NCI-H1092 treated with DMSO at 0.1 percent for 48 hours (cell line): ENCODE data around the gene SP140.
"Not testable (repeated sequence)": the region's sequence is repeated elsewhere in the genome, so short reads cannot be mapped to it uniquely, and the experiment has no call there.

Experiments used
- DNase-seq: peaks from one replicate; lab custom pipeline; 2025; lab: John Stamatoyannopoulos, UW

SP140 gene

GRCh38 chr2:230226051-230226551 lies 565 bp downstream of the SP140 start:
- no peak for DNase-seq

DNA sequence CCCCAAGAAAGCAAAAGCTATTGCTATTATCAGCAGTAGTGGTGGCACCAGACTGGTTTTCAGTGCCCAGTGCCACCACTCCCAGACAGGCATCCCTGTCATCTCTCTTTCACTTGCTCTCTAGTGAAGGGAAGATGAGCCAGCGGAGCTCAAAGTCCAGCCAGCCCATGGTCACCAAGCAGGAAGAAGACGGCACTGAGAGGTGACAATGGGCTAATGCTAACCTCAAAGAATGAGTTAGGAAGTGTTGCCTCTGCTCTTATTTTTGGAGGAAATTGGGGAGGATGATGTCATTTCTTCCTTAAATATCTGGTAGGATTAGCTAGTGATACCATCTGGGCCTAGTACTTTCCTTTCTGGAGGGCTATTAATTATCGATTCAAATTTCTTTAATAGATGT lies 1.7 kb downstream of the SP140 start:
- no peak for DNase-seq

- no peak for DNase-seq
Measured at GRCh38 chr2:230230087-230230486, 4.6 kb downstream of the SP140 start.

GRCh38 chr2:230230496-230231200 lies 5.1 kb downstream of the SP140 start:
- DNase-seq, result no peak

- no peak for DNase-seq
Measured at GRCh38 chr2:230231251-230231650, 5.7 kb downstream of the SP140 start.

GRCh38 chr2:230234122-230234722 lies 8.7 kb downstream of the SP140 start:
- no peak for DNase-seq

DNA sequence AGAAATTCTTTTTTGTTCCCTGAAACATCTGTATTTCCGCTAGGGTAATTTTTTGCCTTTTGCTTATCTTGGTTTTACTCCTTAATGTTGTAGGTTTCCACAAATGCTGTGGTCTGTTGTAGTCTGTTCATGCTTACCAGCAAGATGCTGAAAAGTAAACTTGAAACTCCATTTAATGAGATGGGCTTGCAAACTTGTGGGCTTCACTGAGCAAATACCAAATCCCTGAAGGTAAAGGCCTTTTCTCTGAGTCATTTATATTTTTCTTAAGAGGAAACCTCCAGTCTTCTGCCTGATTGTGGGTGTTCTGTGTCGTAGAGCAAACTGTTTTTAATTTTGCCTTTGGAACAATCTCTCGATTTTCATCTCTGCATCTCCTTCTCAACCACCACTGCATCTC lies 9.3 kb downstream of the SP140 start:
- DNase-seq, result no peak

GRCh38 chr2:230244211-230244610 lies 18.7 kb downstream of the SP140 start:
- DNase-seq, result no peak

DNA sequence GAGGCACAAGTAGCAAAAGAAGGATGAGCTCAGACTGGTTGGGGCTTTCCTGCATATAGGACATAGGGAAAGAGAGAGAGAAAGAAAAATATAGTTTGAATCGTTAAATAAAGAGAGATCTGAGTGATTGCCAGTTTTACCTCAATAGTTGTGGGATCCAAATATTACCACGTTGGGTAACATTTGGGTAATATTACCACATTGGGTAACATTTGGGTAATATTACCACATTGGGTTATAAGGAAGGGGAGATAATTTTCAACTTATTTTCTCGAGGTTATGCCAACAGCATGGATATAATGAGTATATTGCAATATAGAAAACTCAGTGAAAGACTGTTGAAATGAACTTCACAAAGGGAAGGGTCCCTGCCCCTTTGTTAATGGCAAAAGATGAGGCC lies 20.7 kb downstream of the SP140 start:
- DNase-seq, result no peak

DNA sequence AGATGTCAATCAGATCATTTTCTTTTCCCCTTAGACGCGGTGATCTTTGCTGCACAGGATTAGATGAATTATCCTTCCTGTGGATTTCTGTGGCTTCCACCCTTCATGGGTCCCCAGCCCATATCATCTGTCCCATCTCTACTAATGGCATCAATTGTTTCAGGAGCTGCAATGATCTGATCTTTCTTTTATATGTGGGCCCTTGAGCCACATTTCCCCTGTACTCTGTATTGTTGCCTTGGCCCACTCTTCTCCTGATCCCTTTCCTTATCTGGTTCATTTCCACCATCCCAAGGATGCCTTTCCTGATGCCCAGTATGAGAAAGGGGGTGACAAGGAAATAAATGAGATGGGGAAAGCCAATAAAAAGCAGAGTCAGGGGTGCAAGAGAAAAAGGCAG lies 24.7 kb downstream of the SP140 start:
- no peak for DNase-seq

DNA sequence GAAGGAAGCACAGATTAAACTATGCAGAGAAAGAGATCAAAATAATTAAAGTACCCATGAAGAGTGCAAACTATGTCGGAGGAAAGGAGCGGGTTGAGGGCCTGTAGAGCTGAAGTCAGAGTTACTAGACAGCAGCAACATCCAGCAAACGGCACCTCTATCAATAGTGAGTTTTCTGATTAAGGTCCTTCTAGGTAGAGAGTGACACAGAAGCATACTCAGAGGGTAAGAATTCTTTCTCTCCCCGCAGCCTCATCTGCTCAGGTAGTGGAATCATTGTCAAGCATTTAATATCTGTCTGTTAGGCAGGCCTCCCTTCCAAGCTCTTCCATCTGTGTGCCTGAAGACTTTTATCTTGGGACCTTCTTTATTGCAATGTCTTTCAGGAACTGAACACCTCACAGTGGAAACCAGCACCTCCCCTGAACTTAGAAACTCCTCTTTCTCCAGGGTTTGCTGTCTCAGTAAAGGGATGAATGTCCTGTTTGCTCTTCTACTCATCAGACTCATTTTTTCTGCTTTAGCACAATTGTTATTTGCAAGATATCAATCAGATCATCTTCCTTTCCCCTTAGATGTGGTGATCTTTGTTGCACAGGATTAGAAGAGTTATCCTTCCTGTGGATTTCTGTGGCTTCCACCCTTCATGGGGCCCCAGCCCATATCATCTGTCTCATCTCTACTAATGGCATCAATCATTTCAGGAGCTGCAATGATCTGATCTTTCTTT lies 28.8 kb downstream of the SP140 start:
- no peak for DNase-seq

DNA sequence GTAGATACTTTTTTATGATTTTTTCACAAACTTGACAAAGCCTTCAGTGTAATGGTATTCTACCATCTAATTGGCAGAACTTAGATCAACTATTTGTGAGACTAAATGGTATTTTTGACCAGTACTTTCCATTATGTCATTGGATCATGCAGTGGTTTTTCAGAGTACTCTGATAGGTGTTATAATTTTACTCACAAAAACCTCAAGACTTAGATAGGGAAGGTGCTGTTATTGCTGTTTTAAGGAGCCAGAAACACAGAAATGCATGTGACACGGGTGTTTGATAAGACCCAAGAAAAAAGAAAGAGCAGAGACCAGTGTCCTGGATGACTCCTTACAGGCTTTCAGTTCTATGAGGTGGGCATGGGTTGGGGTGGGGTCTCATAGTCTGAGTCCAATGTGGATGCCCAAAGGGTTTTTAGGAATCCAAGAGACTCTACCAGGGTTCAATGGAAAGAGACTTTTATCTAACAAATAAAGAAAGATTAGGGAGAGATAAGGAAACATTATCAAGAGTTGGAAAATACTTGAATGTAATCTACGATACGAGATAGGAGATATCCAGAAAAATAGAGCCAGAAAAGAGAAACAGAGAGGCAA lies 31.3 kb downstream of the SP140 start:
- DNase-seq, result no peak

GRCh38 chr2:230258483-230258882 lies 32.9 kb downstream of the SP140 start:
- DNase-seq, result no peak

DNA sequence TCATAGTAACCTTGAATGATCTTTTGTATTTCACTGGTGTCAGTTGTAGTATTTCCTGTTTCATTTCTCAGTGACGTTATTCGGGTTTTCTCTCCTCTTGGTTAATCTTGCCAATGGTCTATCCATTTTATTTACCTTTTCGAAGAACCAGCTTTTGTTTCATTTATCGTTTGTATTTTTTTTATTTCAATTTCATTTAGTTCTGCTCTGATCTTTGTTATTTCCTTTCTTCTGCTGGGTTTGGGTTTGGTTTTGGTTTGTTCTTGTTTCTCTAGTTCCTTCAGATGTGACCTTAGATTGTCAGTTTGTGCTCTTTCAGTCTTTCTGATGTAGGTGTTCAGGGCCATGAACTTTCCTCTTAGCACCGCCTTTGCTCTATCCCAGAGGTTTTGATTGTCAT lies 36.7 kb downstream of the SP140 start:
- no peak for DNase-seq

DNA sequence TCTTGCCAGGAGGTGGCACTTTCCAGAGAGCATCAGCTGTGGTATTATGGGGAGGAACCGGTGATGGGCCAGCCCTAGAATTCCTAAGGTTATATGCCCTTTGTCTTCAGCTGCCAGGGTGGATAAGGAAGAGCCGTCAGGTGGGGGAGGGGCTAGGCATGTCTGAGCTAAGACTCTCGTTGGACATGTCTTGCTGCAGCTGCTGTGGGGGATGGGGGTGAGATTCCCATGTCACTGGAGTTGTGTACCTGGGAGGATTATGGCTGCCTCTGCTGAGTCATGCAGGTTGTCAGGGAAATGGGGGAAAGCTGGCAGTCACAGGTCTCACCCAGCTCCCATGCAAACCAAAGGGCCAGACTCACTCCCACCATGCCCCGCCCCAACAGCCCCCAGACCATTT lies 39.4 kb downstream of the SP140 start:
- not testable (repeated sequence) for DNase-seq

- no peak for DNase-seq
Measured at GRCh38 chr2:230266638-230267037, 41.1 kb downstream of the SP140 start.

GRCh38 chr2:230267059-230267458 lies 41.5 kb downstream of the SP140 start:
- no peak for DNase-seq

DNA sequence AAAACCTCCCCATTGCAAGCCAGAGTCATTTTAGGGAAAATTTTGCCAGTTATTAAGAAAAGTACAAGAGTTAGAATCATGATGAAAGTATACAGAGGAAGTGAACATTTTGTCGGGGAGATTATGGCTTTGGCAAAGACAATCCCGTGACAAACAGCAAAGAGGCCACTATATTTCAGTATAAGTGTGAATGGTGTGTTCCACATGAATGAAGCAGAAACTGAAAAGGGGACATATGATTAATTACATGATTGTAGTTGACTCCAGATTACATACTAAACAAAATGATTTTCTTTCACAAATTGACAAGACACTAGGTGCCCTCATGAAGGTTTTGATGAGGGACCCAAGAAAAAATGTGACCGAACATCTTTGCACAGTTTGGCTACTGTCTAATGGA lies 42.0 kb downstream of the SP140 start:
- DNase-seq, result no peak

DNA sequence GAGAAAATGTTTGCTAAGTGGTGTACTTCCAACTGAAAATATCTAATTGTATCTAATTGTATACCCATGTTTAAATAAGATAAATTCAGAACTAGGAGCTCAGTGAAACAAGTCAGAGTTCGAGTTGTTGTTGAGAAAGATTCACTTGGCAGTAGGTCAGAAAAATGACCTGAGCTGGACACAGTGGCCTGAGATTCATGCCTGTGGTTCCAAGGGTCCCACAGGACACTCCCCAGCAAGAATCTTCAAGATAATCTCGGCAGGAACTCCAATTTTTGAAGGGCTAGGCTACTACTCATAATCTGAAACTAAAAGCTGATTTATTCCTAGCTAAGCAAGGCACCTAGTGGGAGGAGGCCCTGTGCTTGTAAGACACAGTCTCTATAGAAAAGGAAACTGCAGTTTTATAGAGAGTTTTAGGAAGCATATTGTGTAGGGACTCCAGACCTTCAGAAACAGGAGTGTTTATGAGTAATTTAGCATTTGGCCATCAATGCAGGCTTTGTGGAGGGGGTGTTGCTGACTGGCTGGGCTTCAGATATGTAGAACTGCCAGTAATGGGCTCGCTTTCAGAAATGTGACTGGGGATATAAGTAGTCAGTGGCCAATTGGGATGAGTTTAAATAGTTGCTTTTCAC lies 43.2 kb downstream of the SP140 start:
- DNase-seq, result no peak

GRCh38 chr2:230269715-230270114 lies 44.2 kb downstream of the SP140 start:
- DNase-seq, result no peak

DNA sequence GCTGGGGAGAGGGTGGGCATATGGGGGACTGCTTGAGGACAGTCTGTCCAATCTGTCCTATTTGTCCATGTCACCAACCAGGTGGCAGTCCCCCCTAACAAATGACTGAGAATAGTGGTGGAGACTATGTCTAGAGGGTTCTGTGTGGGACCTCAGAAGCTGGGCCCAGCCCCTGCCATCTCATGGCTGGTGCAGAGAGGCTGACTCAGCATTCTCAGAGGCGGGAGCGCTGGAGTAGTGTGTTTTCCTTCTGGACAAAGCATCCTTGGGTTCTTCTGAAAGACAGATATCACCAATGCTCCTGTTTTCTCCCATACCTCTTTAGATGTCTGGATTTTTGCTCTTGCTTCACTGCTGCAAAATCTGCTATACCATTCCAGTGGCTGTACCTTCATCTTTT lies 57.4 kb downstream of the SP140 start:
- DNase-seq, result no peak

DNA sequence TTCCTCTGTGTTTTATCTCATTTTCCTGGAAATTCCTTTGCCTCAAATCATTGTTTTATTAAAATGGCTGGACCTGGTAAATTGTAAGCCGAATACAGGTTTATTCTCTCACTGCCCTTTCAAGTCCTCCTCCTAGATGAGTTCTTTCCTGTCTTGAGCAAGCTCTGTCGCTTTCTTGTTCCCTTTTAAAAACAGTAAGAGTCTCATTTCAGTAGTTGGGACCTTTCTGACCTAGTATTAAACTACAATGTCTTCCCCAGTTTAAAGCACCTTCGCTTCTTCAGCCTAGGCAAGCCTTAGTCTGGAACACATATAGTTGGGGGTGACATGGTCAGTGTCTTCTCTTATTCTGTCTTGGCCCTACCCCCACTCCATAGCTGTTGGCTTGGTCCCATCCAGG lies 60.5 kb downstream of the SP140 start:
- no peak for DNase-seq
